Loucy (cell line): ENCODE measurements around the gene CAPN9.

Experiments used
- CTCF ChIP-seq: fragments of 200-600 bp; sonication (generic); conservative IDR thresholded peaks from 2 replicates; pipeline ENCODE4 v1.5.1; 2014; ENCODE audit warnings: mild to moderate bottlenecking, antibody characterized with exemption, low read length
- EZH2phosphoT487 ChIP-seq: fragments of 200-600 bp; IDR thresholded peaks from 2 replicates; pipeline ENCODE4 v1.6.1; 2018; ENCODE audit warnings: antibody characterized with exemption, mild to moderate bottlenecking, moderate library complexity, borderline replicate concordance

- TF ChIP-seq CTCF (no peak), EZH2phosphoT487 (no peak)
These were observed 6.0 kb downstream of the CAPN9 start for GRCh38 chr1:230753191-230753585.
